Endodermal cell (in vitro differentiated cells): ENCODE measurements around the gene TGFB2. TPM values are rescaled to one million over a fixed set of nuclear protein-coding genes. Genes with fewer than 3 reads are reported as not detected.
A peak's percentile ranks its signal among the peaks of the same experiment; 100 is the strongest.

ENCODE experiments used
- DNase-seq: peaks from one replicate; pipeline ENCODE4 v3.0.0-alpha.2; 2017
- H3K27ac ChIP-seq: 2 replicates; pipeline ENCODE4 v1.5.1; 2013; ENCODE audit warnings: mild to moderate bottlenecking, low read depth, low read length, moderate library complexity
- H3K27me3 ChIP-seq: 2 replicates; pipeline ENCODE4 v1.6.1; 2013; ENCODE audit warnings: mild to moderate bottlenecking, low read length, moderate library complexity; ENCODE audit not compliant: insufficient read depth, control insufficient read depth, poor library complexity, severe bottlenecking
- H3K36me3 ChIP-seq: 2 replicates; pipeline ENCODE4 v1.7.0; 2013; ENCODE audit warnings: mild to moderate bottlenecking, low read length, moderate library complexity; ENCODE audit not compliant: control insufficient read depth, insufficient read depth
- H3K4me1 ChIP-seq: one replicate; pipeline ENCODE4 v1.7.0; 2013; ENCODE audit warnings: low read length; ENCODE audit not compliant: control insufficient read depth, insufficient read depth
- H3K4me3 ChIP-seq: 2 replicates; pipeline ENCODE4 v1.5.1; 2013; ENCODE audit warnings: mild to moderate bottlenecking, low read length, moderate library complexity
- H3K9ac ChIP-seq: 2 replicates; pipeline ENCODE4 v1.6.1; 2013; ENCODE audit warnings: mild to moderate bottlenecking, low read length, moderate library complexity; ENCODE audit not compliant: poor library complexity, severe bottlenecking; ENCODE audit errors: extremely low read depth
- H3K9me3 ChIP-seq: 2 replicates; pipeline ENCODE4 v1.6.1; 2013; ENCODE audit warnings: mild to moderate bottlenecking, low read length, moderate library complexity; ENCODE audit not compliant: control insufficient read depth
- H3K27ac Mint-ChIP-seq: 2 replicates; pipeline ENCODE4 v1.8.0; 2020; ENCODE audit warnings: mixed read lengths
- H3K27me3 Mint-ChIP-seq: 2 replicates; pipeline ENCODE4 v1.8.0; 2021; ENCODE audit warnings: mild to moderate bottlenecking, mixed read lengths; ENCODE audit not compliant: insufficient read depth
- H3K36me3 Mint-ChIP-seq: 2 replicates; pipeline ENCODE4 v1.8.0; 2020; ENCODE audit warnings: low read depth, mixed read lengths
- H3K4me1 Mint-ChIP-seq: 2 replicates; pipeline ENCODE4 v1.8.0; 2020; ENCODE audit warnings: mixed read lengths
- H3K4me3 Mint-ChIP-seq: 2 replicates; pipeline ENCODE4 v1.8.0; 2020; ENCODE audit warnings: mild to moderate bottlenecking, moderate library complexity, mixed read lengths
- H3K9me3 Mint-ChIP-seq: 2 replicates; pipeline ENCODE4 v1.8.0; 2020; ENCODE audit warnings: mild to moderate bottlenecking, mixed read lengths
- whole genome bisulfite sequencing, 2 experiments: methylation state at CpG; one replicate each; pipeline versions ENCODE4 v1.1.5 to v1.1.7; 2013; ENCODE audit warnings: missing lambda C conversion rate in 2 of 2, mixed read lengths in 1 of 2; ENCODE audit not compliant: insufficient coverage in 1 of 2, insufficient read length in 1 of 2; 5-methylcytosine and 5-hydroxymethylcytosine counted together
- long read RNA-seq, 4 experiments: library from polyadenylated mRNA in 2 of 4; library from RNA in 1 of 4; library from capped mRNA in 1 of 4; stranded (forward) in 3 of 4; unstranded in 1 of 4; transcript quantifications; one replicate each; pipeline ENCODE4 v2.0.0, GENCODE V29; 2020 to 2021; ENCODE audit warnings: inconsistent platforms in 1 of 4
- polyA plus RNA-seq, 2 experiments: library from polyadenylated mRNA; stranded (reverse); fragments of 50-300 nt; gene quantifications; one replicate each; pipeline ENCODE4 v1.2.3, GENCODE V29; 2013
- total RNA-seq, 2 donors: library from RNA; stranded (reverse); fragmentation: NEBNext Ultra II Directional in 1 of 2; extraction: Animal tissue kit (Norgen Biotek cat#: 25700) in 1 of 2; gene quantifications; 2 replicates in 1 of 2; 3 replicates in 1 of 2; pipeline ENCODE4 v1.2.1, GENCODE V29; 2021
- TF ChIP-seq, protein P1 (sequence below): fragments of 200-600 bp; sonication (generic); conservative IDR thresholded peaks from 2 replicates; pipeline ENCODE4 v1.5.0; 2021; ENCODE audit warnings: antibody characterized with exemption, mild to moderate bottlenecking

The TGFB2 gene
- total RNA-seq, result 1 to 10 TPM in 1 of 2 donors, under 1 TPM in 1; 0.11 to 1.2 TPM
- 16.2 TPM for polyA plus RNA-seq (2013, experiment 1 of 2)
- 17.1 TPM for polyA plus RNA-seq (2013, experiment 2 of 2)
- long read RNA-seq, experiment 1, result 0 reads
- long read RNA-seq, experiment 2, full-length matches to known transcripts, result 1 of 1 reads
- long read RNA-seq, experiment 2, partial matches to known transcripts, result 0 of 1 reads
- long read RNA-seq, experiment 2, other reads (novel, unspliced or antisense), result 0 of 1 reads
- long read RNA-seq, experiment 3, full-length matches to known transcripts, result 1 of 1 reads
- long read RNA-seq, experiment 3, partial matches to known transcripts, result 0 of 1 reads
- long read RNA-seq, experiment 3, other reads (novel, unspliced or antisense), result 0 of 1 reads
- long read RNA-seq, experiment 4, result 0 reads

- Histone ChIP-seq H3K9ac (peak within 1 kb of the TSS; percentile 8), H3K27ac (no peak within 1 kb of the TSS), H3K36me3 (peaks cover 5% of the 10 kb centered on the region), H3K4me1 (peaks cover 10% of the 10 kb centered on the region), H3K9me3 (peaks cover 8% of the 10 kb centered on the region), H3K27me3 (peaks cover 68% of the 10 kb centered on the region), H3K4me3 (peak within 1 kb of the TSS; percentile 87)
- WGBS, 2 experiments, result 21 to 47% methylated on average over 9 to 22 of the region's 22 CpGs
- H3K36me3 Mint-ChIP-seq, result no peaks in the 10 kb centered on the region
- DNase-seq, result no peak
- H3K4me3 Mint-ChIP-seq, result no peak within 1 kb of the TSS
- no peak within 1 kb of the TSS for H3K27ac Mint-ChIP-seq
- H3K27me3 Mint-ChIP-seq, result peaks cover 39% of the 10 kb centered on the region
- TF ChIP-seq, protein P1, sequence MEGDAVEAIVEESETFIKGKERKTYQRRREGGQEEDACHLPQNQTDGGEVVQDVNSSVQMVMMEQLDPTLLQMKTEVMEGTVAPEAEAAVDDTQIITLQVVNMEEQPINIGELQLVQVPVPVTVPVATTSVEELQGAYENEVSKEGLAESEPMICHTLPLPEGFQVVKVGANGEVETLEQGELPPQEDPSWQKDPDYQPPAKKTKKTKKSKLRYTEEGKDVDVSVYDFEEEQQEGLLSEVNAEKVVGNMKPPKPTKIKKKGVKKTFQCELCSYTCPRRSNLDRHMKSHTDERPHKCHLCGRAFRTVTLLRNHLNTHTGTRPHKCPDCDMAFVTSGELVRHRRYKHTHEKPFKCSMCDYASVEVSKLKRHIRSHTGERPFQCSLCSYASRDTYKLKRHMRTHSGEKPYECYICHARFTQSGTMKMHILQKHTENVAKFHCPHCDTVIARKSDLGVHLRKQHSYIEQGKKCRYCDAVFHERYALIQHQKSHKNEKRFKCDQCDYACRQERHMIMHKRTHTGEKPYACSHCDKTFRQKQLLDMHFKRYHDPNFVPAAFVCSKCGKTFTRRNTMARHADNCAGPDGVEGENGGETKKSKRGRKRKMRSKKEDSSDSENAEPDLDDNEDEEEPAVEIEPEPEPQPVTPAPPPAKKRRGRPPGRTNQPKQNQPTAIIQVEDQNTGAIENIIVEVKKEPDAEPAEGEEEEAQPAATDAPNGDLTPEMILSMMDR, result peak; percentile 14
- H3K4me1 Mint-ChIP-seq, result peaks cover 36% of the 10 kb centered on the region
- H3K9me3 Mint-ChIP-seq, result no peaks in the 10 kb centered on the region
Measured at GRCh38 chr1:218344814-218345672, at the start of gene TGFB2. Gene TGFB2, plus strand, starts transcription at chr1:218345336. Its CDS starts 1,366 bp downstream, at chr1:218346702.

- Histone ChIP-seq H3K27me3 (no peaks in the 10 kb centered on the region), H3K4me1 (peaks cover 5% of the 10 kb centered on the region), H3K4me3 (no peak overlapping the region), H3K27ac (no peak overlapping the region), H3K9ac (no peak overlapping the region), H3K9me3 (no peaks in the 10 kb centered on the region), H3K36me3 (peaks cover 11% of the 10 kb centered on the region)
- DNase-seq, result no peak
- TF ChIP-seq, protein P1, result no peak
- Mint-ChIP-seq H3K4me1 (peaks cover 32% of the 10 kb centered on the region), H3K9me3 (no peaks in the 10 kb centered on the region), H3K36me3 (peaks cover 10% of the 10 kb centered on the region), H3K4me3 (no peak overlapping the region), H3K27ac (peak overlapping the region; percentile 26), H3K27me3 (no peaks in the 10 kb centered on the region)
- 80 to 97% methylated on average over 1 to 2 of the region's 2 CpGs for WGBS, 2 experiments
Measured at GRCh38 chr1:218296162-218296561, 49.0 kb upstream of the TGFB2 start.

GRCh38 chr1:218297461-218297860, 47.7 kb upstream of the TGFB2 start:
- 32% methylated on average over 2 of the region's 2 CpGs; no CpG with 5 or more reads in 1 of the 2 experiments for WGBS, 2 experiments
- Mint-ChIP-seq H3K27ac (peak overlapping the region; percentile 19), H3K27me3 (no peaks in the 10 kb centered on the region), H3K4me3 (peak overlapping the region; percentile 9), H3K9me3 (no peaks in the 10 kb centered on the region), H3K36me3 (peaks cover 11% of the 10 kb centered on the region), H3K4me1 (peaks cover 44% of the 10 kb centered on the region)
- peaks cover 7% of the 10 kb centered on the region for H3K4me1 ChIP-seq
- no peaks in the 10 kb centered on the region for H3K9me3 ChIP-seq
- no peak overlapping the region for H3K27ac ChIP-seq
- H3K27me3 ChIP-seq, result no peaks in the 10 kb centered on the region
- H3K36me3 ChIP-seq, result peaks cover 11% of the 10 kb centered on the region
- peak overlapping the region; percentile 43 for H3K4me3 ChIP-seq
- no peak for DNase-seq
- H3K9ac ChIP-seq, result no peak overlapping the region
- TF ChIP-seq, protein P1, result no peak
